ENCODE results near the gene DLAT. TPM values are rescaled to one million over a fixed set of nuclear protein-coding genes. Genes with fewer than 3 reads are reported as not detected.
A peak's percentile ranks its signal among the peaks of the same experiment; 100 is the strongest.
"Not testable (repeated sequence)": the region's sequence is repeated elsewhere in the genome, so short reads cannot be mapped to it uniquely, and the experiment has no call there.

The DLAT gene
- total RNA-seq: 157 TPM
- long read RNA-seq, full-length matches to known transcripts: 117 of 137 reads
- long read RNA-seq, partial matches to known transcripts: 11 of 137 reads
- long read RNA-seq, other reads (novel, unspliced or antisense): 9 of 137 reads

- DNase-seq (ENCODE audit: missing footprints) (peak; percentile 92), ATAC-seq (peak; percentile 93)
- intact Hi-C loops (cut with DNase I): loop anchor here (1.0 kb wide), 1 partner anchor 146 kb away; the partner anchor contains the start of genes CFAP68 and FDXACB1
These were observed at the start of gene DLAT for GRCh38 chr11:112024773-112025678. Gene DLAT, plus strand, starts transcription at chr11:112025408. Its CDS starts 65 bp downstream, at chr11:112025473.

- no peak for DNase-seq (ENCODE audit: missing footprints)
- no peak for ATAC-seq
These were observed 49.0 kb upstream of the DLAT start for GRCh38 chr11:111976119-111976766.

GRCh38 chr11:111976767-111977145, 48.5 kb upstream of the DLAT start:
- DNase-seq (ENCODE audit: missing footprints) (peak; percentile 67), ATAC-seq (peak; percentile 22)
- intact Hi-C loops (cut with DNase I): loop anchor here (2.0 to 5.0 kb wide), 2 partner anchors 42 to 374 kb away; partner anchors contain the start of gene SIK2

More at GRCh38 chr11:111976119-111976766, 49.0 kb upstream of the DLAT start:
- intact Hi-C loops (cut with DNase I): loop anchor here (2.0 to 5.0 kb wide), 2 partner anchors 41 to 374 kb away; partner anchors contain the start of gene SIK2

- ATAC-seq (peak; percentile 81), DNase-seq (ENCODE audit: missing footprints) (peak; percentile 79)
- intact Hi-C loops (cut with DNase I): loop anchor here (2.0 to 5.0 kb wide), 2 partner anchors 43 to 375 kb away; partner anchors contain the start of gene SIK2
These were observed 47.8 kb upstream of the DLAT start for GRCh38 chr11:111977146-111978027.

GRCh38 chr11:111978028-111978771, 47.0 kb upstream of the DLAT start:
- no peak for DNase-seq (ENCODE audit: missing footprints)
- ATAC-seq: peak; percentile 62
- intact Hi-C loops (cut with DNase I): loop anchor here (5.0 kb wide), 1 partner anchor 376 kb away; the partner anchor contains the start of gene SIK2

GRCh38 chr11:111980062-111980461, 45.1 kb upstream of the DLAT start:
- no peak for DNase-seq (ENCODE audit: missing footprints)
- intact Hi-C loops (cut with DNase I): loop anchor here (2.0 kb wide), 1 partner anchor 101 kb away; the partner anchor contains the start of genes CFAP68 and FDXACB1

GRCh38 chr11:111981270-111981669, 43.9 kb upstream of the DLAT start:
- intact Hi-C loops (cut with DNase I): loop anchor here (2.0 kb wide), 1 partner anchor 102 kb away; the partner anchor contains the start of genes CFAP68 and FDXACB1
- ATAC-seq (no peak), DNase-seq (ENCODE audit: missing footprints) (no peak)

More at GRCh38 chr11:111980062-111980461, 45.1 kb upstream of the DLAT start:
- no peak for ATAC-seq

GRCh38 chr11:111982019-111982464, 43.2 kb upstream of the DLAT start:
- ATAC-seq (peak; percentile 33), DNase-seq (ENCODE audit: missing footprints) (no peak)
- intact Hi-C loops (cut with DNase I): no loop called here

- ATAC-seq (peak; percentile 3), DNase-seq (ENCODE audit: missing footprints) (no peak)
- intact Hi-C loops (cut with DNase I): no loop called here
These were observed 42.5 kb upstream of the DLAT start for GRCh38 chr11:111982541-111983186.

GRCh38 chr11:111983187-111983986, 41.8 kb upstream of the DLAT start:
- intact Hi-C loops (cut with DNase I): no loop called here
- DNase-seq (ENCODE audit: missing footprints) (no peak), ATAC-seq (peak; percentile 49)

- intact Hi-C loops (cut with DNase I): no loop called here
- DNase-seq (ENCODE audit: missing footprints) (no peak), ATAC-seq (no peak)
These were observed 38.6 kb upstream of the DLAT start for GRCh38 chr11:111986589-111986988.

GRCh38 chr11:111990381-111990780, 34.8 kb upstream of the DLAT start:
- ATAC-seq: no peak
- intact Hi-C loops (cut with DNase I): no loop called here
- DNase-seq (ENCODE audit: missing footprints): no peak

GRCh38 chr11:111992206-111992855, 32.9 kb upstream of the DLAT start:
- intact Hi-C loops (cut with DNase I): no loop called here
- ATAC-seq (peak; percentile 58), DNase-seq (ENCODE audit: missing footprints) (no peak)

- intact Hi-C loops (cut with DNase I): no loop called here
- no peak for ATAC-seq
- DNase-seq (ENCODE audit: missing footprints): no peak
These were observed 29.1 kb upstream of the DLAT start for GRCh38 chr11:111996129-111996528.

GRCh38 chr11:111996669-111997068, 28.5 kb upstream of the DLAT start:
- peak; percentile 45 for ATAC-seq
- DNase-seq (ENCODE audit: missing footprints); intact Hi-C loops (cut with DNase I): not testable (repeated sequence)

- DNase-seq (ENCODE audit: missing footprints) (no peak), ATAC-seq (no peak)
- intact Hi-C loops (cut with DNase I): no loop called here
These were observed 26.1 kb upstream of the DLAT start for GRCh38 chr11:111999111-111999510.
